Neuronal stem cell (in vitro differentiated cells): ENCODE data around the gene HEPHL1.

Experiments
- DNase-seq: peaks from one replicate; pipeline ENCODE4 v3.0.0-alpha.2; 2013; ENCODE audit warnings: low spot score
- H2AFZ ChIP-seq: one replicate; pipeline ENCODE4 v1.6.1; 2013; ENCODE audit warnings: mild to moderate bottlenecking, low read length, inconsistent platforms
- H2AK5ac ChIP-seq: 2 replicates; pipeline ENCODE4 v1.6.1; 2013; ENCODE audit warnings: low read depth, mild to moderate bottlenecking, inconsistent platforms, low read length, moderate library complexity, mixed read lengths
- H2BK120ac ChIP-seq: 2 replicates; pipeline ENCODE4 v1.6.1; 2013; ENCODE audit warnings: low read depth, mild to moderate bottlenecking, inconsistent platforms, low read length, moderate library complexity, mixed read lengths
- H2BK12ac ChIP-seq: one replicate; pipeline ENCODE4 v1.6.1; 2013; ENCODE audit warnings: low read length, inconsistent platforms
- H2BK15ac ChIP-seq: 2 replicates; pipeline ENCODE4 v1.6.1; 2013; ENCODE audit warnings: mild to moderate bottlenecking, low read length, inconsistent platforms, mixed read lengths
- H2BK5ac ChIP-seq: one replicate; pipeline ENCODE4 v1.6.1; 2013; ENCODE audit warnings: inconsistent platforms, mild to moderate bottlenecking, low read length, moderate library complexity
- H3K14ac ChIP-seq: one replicate; pipeline ENCODE4 v1.6.1; 2013; ENCODE audit warnings: low read length, inconsistent platforms
- H3K18ac ChIP-seq: 2 replicates; pipeline ENCODE4 v1.6.1; 2013; ENCODE audit warnings: low read length, inconsistent platforms
- H3K23ac ChIP-seq: 2 replicates; pipeline ENCODE4 v1.6.1; 2013; ENCODE audit warnings: low read depth, mild to moderate bottlenecking, mixed read lengths, low read length, inconsistent platforms; ENCODE audit not compliant: poor library complexity
- H3K27ac ChIP-seq: replicated peaks from 3 replicates; pipeline ENCODE4 v1.5.1; 2013; ENCODE audit warnings: low read length, inconsistent platforms
- H3K27me3 ChIP-seq, 3 experiments: 2 replicates each; pipeline ENCODE4 v1.6.1; 2013; ENCODE audit warnings: low read length in 3 of 3, mild to moderate bottlenecking in 2 of 3, inconsistent platforms in 1 of 3, low read depth in 1 of 3, mixed read lengths in 1 of 3, moderate library complexity in 1 of 3; ENCODE audit not compliant: control insufficient read depth in 3 of 3, insufficient read depth in 3 of 3
- H3K36me3 ChIP-seq, 2 donors: replicated peaks in 1 of 2; 2 replicates each; pipeline ENCODE4 v1.6.1; 2013; ENCODE audit warnings: low read length in 2 of 2; ENCODE audit not compliant: control insufficient read depth in 2 of 2, insufficient read depth in 2 of 2
- H3K4ac ChIP-seq: 2 replicates; pipeline ENCODE4 v1.6.1; 2013; ENCODE audit warnings: inconsistent platforms, mild to moderate bottlenecking, low read length, moderate library complexity
- H3K4me1 ChIP-seq, 2 donors: 1 replicate in 1 of 2; 2 replicates in 1 of 2; pipeline ENCODE4 v1.6.1; 2013; ENCODE audit warnings: low read length in 2 of 2, low read depth in 1 of 2; ENCODE audit not compliant: control insufficient read depth in 2 of 2, insufficient read depth in 1 of 2
- H3K4me2 ChIP-seq: one replicate; pipeline ENCODE4 v1.6.1; 2013; ENCODE audit warnings: mild to moderate bottlenecking, low read length, inconsistent platforms; ENCODE audit not compliant: insufficient read depth, poor library complexity, severe bottlenecking
- H3K4me3 ChIP-seq, 2 donors: 2 replicates each; pipeline ENCODE4 v1.5.1; 2013; ENCODE audit warnings: low read length in 2 of 2, mild to moderate bottlenecking in 2 of 2, inconsistent platforms in 1 of 2, moderate library complexity in 1 of 2
- H3K79me1 ChIP-seq: one replicate; pipeline ENCODE4 v1.6.1; 2013; ENCODE audit warnings: low read depth, mild to moderate bottlenecking, inconsistent platforms, low read length, moderate library complexity
- H3K9ac ChIP-seq: one replicate; pipeline ENCODE4 v1.6.1; 2013; ENCODE audit warnings: mild to moderate bottlenecking, low read depth, low read length, inconsistent platforms; ENCODE audit not compliant: poor library complexity
- H3K9me3 ChIP-seq, 2 donors: replicated peaks in 1 of 2; 2 replicates each; pipeline versions ENCODE3 to v1.6.1; 2013; ENCODE audit warnings: low read length in 2 of 2, mild to moderate bottlenecking in 2 of 2, inconsistent platforms in 1 of 2, low read depth in 1 of 2, mixed read lengths in 1 of 2, moderate library complexity in 1 of 2; ENCODE audit not compliant: control insufficient read depth in 2 of 2, insufficient read depth in 1 of 2
- H4K8ac ChIP-seq: one replicate; pipeline ENCODE4 v1.6.1; 2013; ENCODE audit warnings: low read depth, mild to moderate bottlenecking, inconsistent platforms, low read length, moderate library complexity
- H4K91ac ChIP-seq: one replicate; pipeline ENCODE4 v1.6.1; 2013; ENCODE audit warnings: low read length, low read depth, mild to moderate bottlenecking, inconsistent platforms; ENCODE audit not compliant: poor library complexity
- WGBS, 2 donors: extraction: QIAGEN DNeasy Blood & Tissue Kit; methylation state at CpG; one replicate each; pipeline ENCODE4 v1.1.7; 2013; ENCODE audit warnings: missing lambda C conversion rate in 2 of 2, mixed read lengths in 1 of 2; ENCODE audit not compliant: insufficient read length in 2 of 2, insufficient replicate concordance in 1 of 2; ENCODE audit errors: extremely low coverage in 2 of 2; 5-methylcytosine and 5-hydroxymethylcytosine counted together

Gene HEPHL1

GRCh38 chr11:94088906-94089305 lies 67.8 kb downstream of the HEPHL1 start:
- Histone ChIP-seq H2BK12ac (no peak overlapping the region), H3K23ac (no peak overlapping the region), H3K14ac (no peak overlapping the region), H2BK15ac (no peak overlapping the region), H2AK5ac (no peak overlapping the region), H3K79me1 (no peaks in the 10 kb centered on the region), H2BK120ac (no peak overlapping the region), H3K4ac (no peak overlapping the region), H4K91ac (no peak overlapping the region), H2BK5ac (no peak overlapping the region), H4K8ac (no peak overlapping the region), H3K4me1 (no peaks in the 10 kb centered on the region), H3K4me3 (no peak overlapping the region), H3K36me3 (no peaks in the 10 kb centered on the region), H3K27ac (no peak overlapping the region), H3K27me3 (peaks cover 0 to 4% (median 0%) of the 10 kb centered on the region in 3 experiments), H3K18ac (no peak overlapping the region), H3K9ac (no peak overlapping the region), H2AFZ (no peak overlapping the region), H3K9me3 (no peaks in the 10 kb centered on the region), H3K4me2 (no peak overlapping the region)
- WGBS, 2 donors = no CpG with 5 or more reads among the region's 21 CpGs
- no peak for DNase-seq

GRCh38 chr11:94089341-94089740 lies 68.2 kb downstream of the HEPHL1 start:
- H3K4me1 ChIP-seq = no peaks in the 10 kb centered on the region
- H3K4ac ChIP-seq = no peak overlapping the region
- no CpG with 5 or more reads among the region's 6 CpGs for WGBS, 2 donors
- H2AK5ac ChIP-seq = no peak overlapping the region
- H2AFZ ChIP-seq = no peak overlapping the region
- H3K36me3 ChIP-seq = no peaks in the 10 kb centered on the region
- H4K8ac ChIP-seq = no peak overlapping the region
- no peak overlapping the region for H3K27ac ChIP-seq
- no peak overlapping the region for H3K4me3 ChIP-seq
- H3K9ac ChIP-seq = no peak overlapping the region
- H3K18ac ChIP-seq = no peak overlapping the region
- no peak overlapping the region for H2BK15ac ChIP-seq
- no peak for DNase-seq
- no peak overlapping the region for H3K14ac ChIP-seq
- H3K4me2 ChIP-seq = no peak overlapping the region
- H3K27me3 ChIP-seq = peaks cover 0 to 4% (median 0%) of the 10 kb centered on the region in 3 experiments
- H2BK5ac ChIP-seq = no peak overlapping the region
- H3K79me1 ChIP-seq = no peaks in the 10 kb centered on the region
- H3K23ac ChIP-seq = no peak overlapping the region
- H2BK12ac ChIP-seq = no peak overlapping the region
- no peak overlapping the region for H4K91ac ChIP-seq
- H2BK120ac ChIP-seq = no peak overlapping the region
- H3K9me3 ChIP-seq = no peaks in the 10 kb centered on the region

- H2BK15ac ChIP-seq = no peak overlapping the region
- no peak overlapping the region for H4K8ac ChIP-seq
- no peak overlapping the region for H2AFZ ChIP-seq
- H3K4ac ChIP-seq = no peak overlapping the region
- no peak overlapping the region for H4K91ac ChIP-seq
- H3K9me3 ChIP-seq = no peaks in the 10 kb centered on the region
- no peak overlapping the region for H2BK12ac ChIP-seq
- H3K14ac ChIP-seq = no peak overlapping the region
- H3K27me3 ChIP-seq = peaks cover 0 to 4% (median 0%) of the 10 kb centered on the region in 3 experiments
- no peak overlapping the region for H3K4me2 ChIP-seq
- no peak overlapping the region for H2BK5ac ChIP-seq
- no peak overlapping the region for H2AK5ac ChIP-seq
- no peak overlapping the region for H3K18ac ChIP-seq
- WGBS, 2 donors = no CpG with 5 or more reads among the region's 1 CpG
- no peaks in the 10 kb centered on the region for H3K36me3 ChIP-seq
- H3K4me3 ChIP-seq = no peak overlapping the region
- H3K4me1 ChIP-seq = no peaks in the 10 kb centered on the region
- no peak overlapping the region for H3K27ac ChIP-seq
- no peak overlapping the region for H3K9ac ChIP-seq
- H3K79me1 ChIP-seq = no peaks in the 10 kb centered on the region
- no peak overlapping the region for H2BK120ac ChIP-seq
- no peak overlapping the region for H3K23ac ChIP-seq
- DNase-seq = no peak
These were observed 69.2 kb downstream of the HEPHL1 start for GRCh38 chr11:94090401-94090800.

- no peak for DNase-seq
- Histone ChIP-seq H2BK12ac (no peak overlapping the region), H3K27ac (no peak overlapping the region), H4K8ac (no peak overlapping the region), H3K79me1 (no peaks in the 10 kb centered on the region), H3K9me3 (no peaks in the 10 kb centered on the region), H3K23ac (no peak overlapping the region), H2BK5ac (no peak overlapping the region), H2AFZ (no peak overlapping the region), H3K4me2 (no peak overlapping the region), H3K4ac (no peak overlapping the region), H3K18ac (no peak overlapping the region), H3K4me3 (no peak overlapping the region), H3K36me3 (no peaks in the 10 kb centered on the region), H4K91ac (no peak overlapping the region), H3K14ac (no peak overlapping the region), H2BK15ac (no peak overlapping the region), H3K4me1 (no peaks in the 10 kb centered on the region), H2AK5ac (no peak overlapping the region), H3K27me3 (peaks cover 0 to 4% (median 0%) of the 10 kb centered on the region in 3 experiments), H3K9ac (no peak overlapping the region), H2BK120ac (no peak overlapping the region)
- WGBS, 2 donors = no CpG with 5 or more reads among the region's 1 CpG
These were observed 69.9 kb downstream of the HEPHL1 start for GRCh38 chr11:94091091-94091490.
